Activated gamma-delta T cell treated with anti-CD3 and anti-CD28 coated beads, Interleukin-2, amount 50 U/mL, for 16 hours (primary cell): ENCODE data around the gene SRC.

Experiments used
- DNase-seq: peaks from one replicate; pipeline ENCODE4 v3.0.0-alpha.2; 2020; ENCODE audit warnings: low read depth

The SRC gene

DNA sequence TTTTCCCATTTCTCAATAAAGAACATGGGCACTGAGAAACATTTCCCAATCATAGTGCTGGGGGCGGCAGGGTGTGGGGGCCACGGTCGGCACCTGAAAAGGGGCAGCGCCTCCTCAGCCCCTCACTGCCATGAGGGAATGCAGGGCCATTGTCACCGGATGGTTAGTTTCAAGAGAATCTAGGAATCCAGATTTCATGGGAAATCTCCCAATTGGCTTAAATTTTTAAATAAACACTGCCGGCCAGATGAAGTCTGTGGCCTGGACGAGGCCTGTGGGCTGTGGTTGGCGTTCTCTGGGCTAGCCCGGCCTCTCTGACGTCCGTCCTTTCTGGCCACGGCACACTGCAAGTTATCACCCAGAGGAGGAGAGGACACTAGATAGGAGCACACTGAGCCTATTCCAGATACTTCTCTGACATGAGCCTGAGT is 30.9 kb upstream of the SRC start:
- DNase-seq: no peak

DNA sequence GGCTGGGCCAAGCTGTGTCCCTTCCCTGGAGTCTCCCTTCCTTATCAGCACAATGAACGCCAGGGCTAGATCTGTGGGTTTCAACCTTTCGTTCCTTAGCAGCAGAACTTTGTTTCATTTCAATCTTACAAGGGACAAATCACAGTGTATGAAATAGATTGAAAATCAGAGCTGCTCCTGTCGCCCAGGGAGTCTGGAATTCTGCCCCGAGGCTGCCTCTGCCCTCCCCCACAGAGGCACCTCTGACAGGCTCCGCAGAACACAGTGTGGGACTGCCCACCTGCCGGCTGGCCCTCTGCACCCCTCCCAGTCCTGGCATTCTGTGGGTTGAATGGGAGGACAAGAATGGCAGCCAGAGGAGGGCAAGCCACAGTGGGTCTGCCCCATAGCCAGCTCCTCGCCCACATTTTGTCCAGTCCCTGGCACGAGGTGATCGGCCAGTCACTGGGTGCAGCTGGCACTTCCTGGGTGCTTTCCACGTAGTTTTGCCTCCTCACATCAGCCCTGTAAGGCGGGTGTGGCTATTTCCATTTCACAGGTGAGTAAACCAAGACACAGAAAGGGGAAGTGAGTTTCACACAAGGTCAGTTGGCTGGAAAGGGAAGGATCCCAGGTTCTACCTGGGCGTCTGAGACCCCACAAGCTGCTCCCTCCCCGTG is 30.4 kb upstream of the SRC start:
- DNase-seq: no peak

GRCh38 chr20:37316116-37316774 is 29.7 kb upstream of the SRC start:
- no peak for DNase-seq

DNA sequence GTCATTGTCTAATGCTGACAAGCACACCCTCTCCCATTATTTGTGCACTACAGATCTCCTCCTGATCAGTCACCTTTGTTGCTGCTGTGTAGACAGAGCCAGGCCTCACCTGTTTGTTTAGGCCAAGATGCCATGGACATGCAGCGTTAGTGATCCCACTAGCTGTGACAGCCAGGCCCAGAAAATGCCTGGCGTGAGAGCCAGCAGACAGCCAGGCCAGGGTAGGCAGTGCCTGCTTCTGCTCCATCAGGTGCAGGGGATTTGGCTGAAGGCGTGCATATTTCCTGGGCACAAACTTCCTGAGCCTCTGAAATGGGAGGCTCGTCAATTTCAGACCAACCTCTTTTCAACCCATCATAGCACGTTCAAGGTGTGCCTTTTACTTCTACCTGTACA is 29.2 kb upstream of the SRC start:
- no peak for DNase-seq

DNA sequence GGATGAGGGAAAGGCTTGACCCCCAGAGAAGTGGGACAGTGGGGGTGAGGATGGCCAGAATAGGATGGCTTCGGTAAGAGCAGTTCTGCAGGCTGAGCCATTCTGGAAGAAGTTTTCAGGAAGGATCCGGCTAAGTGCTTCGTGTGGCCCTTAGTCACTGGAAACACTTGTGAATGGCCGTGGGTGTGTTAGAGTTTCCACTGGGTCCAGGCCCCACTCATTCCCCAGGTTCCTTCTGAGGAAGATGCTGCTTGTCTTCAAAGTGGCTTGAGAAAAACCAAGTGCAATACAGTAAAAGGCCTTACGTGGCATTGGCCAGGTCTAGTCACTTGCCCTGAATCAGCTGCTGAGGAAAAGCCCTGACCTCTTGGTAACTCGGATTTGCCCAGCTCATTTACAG is 28.6 kb upstream of the SRC start:
- no peak for DNase-seq

- no peak for DNase-seq
Measured at GRCh38 chr20:37317994-37318640, 27.8 kb upstream of the SRC start.

GRCh38 chr20:37319151-37319671 is 26.7 kb upstream of the SRC start:
- no peak for DNase-seq

- DNase-seq: no peak
Measured at GRCh38 chr20:37323985-37324384, 22.0 kb upstream of the SRC start.

- no peak for DNase-seq
Measured at GRCh38 chr20:37325206-37325605, 20.7 kb upstream of the SRC start.

GRCh38 chr20:37326666-37327065 is 19.3 kb upstream of the SRC start:
- DNase-seq: no peak

DNA sequence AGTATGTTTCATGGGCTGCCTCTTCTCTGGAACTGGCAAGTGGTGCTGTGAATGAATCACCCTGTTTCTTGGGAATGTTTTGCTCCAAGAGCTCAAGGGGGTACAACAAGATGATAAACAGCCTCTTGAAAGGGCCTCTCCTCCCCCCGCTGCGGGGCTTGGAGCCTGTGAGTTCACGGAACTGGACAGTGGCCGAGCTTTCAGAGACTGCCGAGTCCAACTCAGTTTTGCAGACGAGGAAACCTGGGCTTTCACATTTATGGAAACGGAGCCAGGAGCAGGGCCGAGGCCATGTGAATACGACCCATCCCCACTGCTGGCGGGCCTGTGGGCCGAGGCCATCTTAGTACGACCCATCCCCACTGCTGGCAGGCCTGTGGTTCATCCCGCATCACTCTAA is 18.2 kb upstream of the SRC start:
- no peak for DNase-seq

DNA sequence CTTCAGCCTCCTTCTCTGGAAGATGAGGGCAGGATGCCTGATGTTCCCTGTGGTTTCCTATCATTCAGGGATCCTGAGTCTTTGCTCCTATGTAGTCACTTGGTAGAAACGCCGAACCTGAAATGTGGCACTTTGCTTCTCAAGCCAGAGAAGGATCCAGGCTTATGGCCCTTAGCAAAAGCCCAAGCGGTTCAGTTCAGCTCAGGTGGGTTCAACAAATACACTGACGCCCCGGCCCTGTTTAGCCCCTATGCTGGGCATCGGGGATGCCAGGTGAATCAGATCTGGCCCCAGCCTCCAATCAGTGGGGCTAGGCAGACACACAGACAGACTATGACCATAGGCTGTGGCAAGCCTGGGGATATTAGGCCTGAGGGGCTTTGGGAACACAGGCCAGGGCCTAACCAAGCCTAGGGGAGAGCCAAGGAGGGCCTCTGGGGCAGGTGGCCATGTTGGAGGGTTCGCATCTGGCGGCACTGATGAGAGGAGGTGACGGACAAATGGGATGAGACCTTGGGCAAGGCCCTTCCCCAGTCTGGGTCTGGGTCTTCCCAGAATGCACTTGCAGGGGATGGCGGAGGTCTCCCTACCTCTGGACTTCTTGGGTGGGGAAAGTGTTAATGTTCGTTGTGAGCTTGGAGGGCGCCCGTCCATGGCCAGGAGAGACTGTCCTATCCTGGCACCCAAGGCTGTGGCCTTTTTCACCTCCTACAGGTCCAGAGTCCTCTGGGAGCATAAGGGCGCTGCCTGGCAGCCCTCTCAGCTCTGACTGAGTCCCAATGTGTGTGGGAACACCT is 17.6 kb upstream of the SRC start:
- no peak for DNase-seq

- no peak for DNase-seq
Measured at GRCh38 chr20:37329481-37330165, 16.3 kb upstream of the SRC start.

DNA sequence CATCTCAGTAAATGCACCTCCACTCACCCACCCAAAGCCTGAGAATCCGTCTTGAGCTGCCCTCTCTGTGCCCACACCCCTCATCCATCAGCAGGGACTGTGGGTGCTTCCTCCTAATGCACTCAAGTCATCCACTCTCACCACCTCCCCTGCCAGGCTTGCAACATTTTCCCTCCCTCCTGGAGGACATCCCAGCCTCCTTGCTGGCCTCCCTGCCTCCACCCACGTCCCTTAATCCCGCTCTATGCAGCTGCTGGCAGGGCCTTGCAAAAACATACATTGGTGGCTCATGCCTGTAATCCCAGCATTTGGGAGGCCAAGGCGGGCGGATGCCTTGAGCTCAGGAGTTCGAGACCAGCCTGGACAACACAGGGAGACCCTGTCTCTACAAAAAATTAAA is 15.6 kb upstream of the SRC start:
- DNase-seq: no peak

- DNase-seq: no peak
Measured at GRCh38 chr20:37331060-37331857, 14.7 kb upstream of the SRC start.

GRCh38 chr20:37333130-37333847 is 12.7 kb upstream of the SRC start:
- DNase-seq: no peak

DNA sequence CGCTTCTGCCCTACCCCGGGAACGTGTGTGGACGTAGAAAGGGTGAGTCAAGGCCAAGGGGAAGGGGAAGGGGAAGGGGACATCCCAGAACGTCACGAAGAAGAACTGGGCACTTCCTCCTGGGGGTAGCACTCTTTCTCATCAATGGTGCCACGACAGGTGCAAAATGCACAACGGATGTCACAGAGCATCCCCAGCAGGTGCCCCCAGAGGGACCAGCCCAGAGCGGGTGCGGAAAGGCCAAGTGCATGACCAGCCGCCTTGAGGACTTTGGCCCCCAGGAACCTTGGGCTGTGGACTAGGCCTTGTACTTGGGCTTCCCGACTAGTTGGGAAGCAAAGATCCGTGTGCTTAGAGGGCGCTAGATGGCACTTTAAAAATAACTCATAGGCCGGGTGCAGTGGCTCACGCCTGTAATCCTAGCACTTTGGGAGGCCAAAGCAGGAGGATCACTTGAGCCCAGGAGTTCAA is 12.1 kb upstream of the SRC start:
- no peak for DNase-seq

GRCh38 chr20:37334450-37334849 is 11.5 kb upstream of the SRC start:
- no peak for DNase-seq

- DNase-seq: no peak
Measured at GRCh38 chr20:37335642-37336368, 10.1 kb upstream of the SRC start.
